PFSK-1 (cell line): Measurements from ENCODE around the gene STYX.

ENCODE experiments used
- FOXP2 ChIP-seq: optimal IDR thresholded peaks from 2 replicates; pipeline ENCODE3; 2011; ENCODE audit warnings: borderline replicate concordance, control low read depth, inconsistent platforms; ENCODE audit not compliant: insufficient read depth; ENCODE audit errors: extremely low read length, extremely low read depth
- POLR2AphosphoS5 ChIP-seq: IDR thresholded peaks from 2 replicates; pipeline ENCODE4 v1.6.1; 2012; ENCODE audit warnings: low read depth, mild to moderate bottlenecking, control low read depth, low read length, moderate library complexity
- REST ChIP-seq, 2 experiments: IDR thresholded peaks; 2 replicates each; pipeline versions ENCODE4 v1.6.1 to v1.8.0; 2011 to 2012; ENCODE audit warnings: low read depth in 2 of 2, low read length in 2 of 2, control low read depth in 1 of 2, inconsistent platforms in 1 of 2, mild to moderate bottlenecking in 1 of 2, moderate library complexity in 1 of 2; ENCODE audit not compliant: insufficient read depth in 1 of 2
- SIN3A ChIP-seq: IDR thresholded peaks from 2 replicates; pipeline ENCODE4 v1.6.1; 2012; ENCODE audit warnings: mild to moderate bottlenecking, low read length, moderate library complexity, borderline replicate concordance; ENCODE audit not compliant: insufficient read depth
- TAF1 ChIP-seq: IDR thresholded peaks from 2 replicates; pipeline ENCODE4 v1.6.1; 2012; ENCODE audit warnings: low read length, control low read depth, borderline replicate concordance; ENCODE audit not compliant: insufficient read depth

Gene STYX

GRCh38 chr14:52733824-52734223, 3.9 kb downstream of the STYX start:
- TF ChIP-seq TAF1, result no peak
- no peak for TF ChIP-seq POLR2AphosphoS5
- no peak for TF ChIP-seq FOXP2
- no peak for TF ChIP-seq REST (IDR thresholded peaks at IDR 0.05; ENCODE audit: insufficient read depth in 1 of 2, low read depth in 2 of 2, low read length in 2 of 2)
- no peak for TF ChIP-seq SIN3A

- no peak for TF ChIP-seq FOXP2
- no peak for TF ChIP-seq SIN3A
Observed at GRCh38 chr14:52735921-52736489, 6.0 kb downstream of the STYX start.

GRCh38 chr14:52738409-52738808, 8.4 kb downstream of the STYX start:
- no peak for TF ChIP-seq POLR2AphosphoS5
- TF ChIP-seq REST (IDR thresholded peaks at IDR 0.05; ENCODE audit: insufficient read depth in 1 of 2, low read depth in 2 of 2, low read length in 2 of 2), result no peak
- no peak for TF ChIP-seq FOXP2
- TF ChIP-seq TAF1, result no peak
- TF ChIP-seq SIN3A, result no peak

- TF ChIP-seq REST (IDR thresholded peaks at IDR 0.05; ENCODE audit: insufficient read depth in 1 of 2, low read depth in 2 of 2, low read length in 2 of 2) (no peak), SIN3A (no peak), TAF1 (no peak), POLR2AphosphoS5 (no peak), FOXP2 (no peak)
Observed at GRCh38 chr14:52740751-52741150, 10.8 kb downstream of the STYX start.

- TF ChIP-seq SIN3A, result no peak
- no peak for TF ChIP-seq TAF1
Observed at GRCh38 chr14:52741865-52742264, 11.9 kb downstream of the STYX start.

- TF ChIP-seq POLR2AphosphoS5 (no peak), FOXP2 (no peak), REST (IDR thresholded peaks at IDR 0.05; ENCODE audit: insufficient read depth in 1 of 2, low read depth in 2 of 2, low read length in 2 of 2) (no peak), SIN3A (no peak), TAF1 (no peak)
Observed at GRCh38 chr14:52748647-52749292, 18.8 kb downstream of the STYX start.
